Measurements from ENCODE around the gene VAT1.
"Not testable (repeated sequence)": the region's sequence is repeated elsewhere in the genome, so short reads cannot be mapped to it uniquely, and the experiment has no call there.

Gene VAT1

DNA sequence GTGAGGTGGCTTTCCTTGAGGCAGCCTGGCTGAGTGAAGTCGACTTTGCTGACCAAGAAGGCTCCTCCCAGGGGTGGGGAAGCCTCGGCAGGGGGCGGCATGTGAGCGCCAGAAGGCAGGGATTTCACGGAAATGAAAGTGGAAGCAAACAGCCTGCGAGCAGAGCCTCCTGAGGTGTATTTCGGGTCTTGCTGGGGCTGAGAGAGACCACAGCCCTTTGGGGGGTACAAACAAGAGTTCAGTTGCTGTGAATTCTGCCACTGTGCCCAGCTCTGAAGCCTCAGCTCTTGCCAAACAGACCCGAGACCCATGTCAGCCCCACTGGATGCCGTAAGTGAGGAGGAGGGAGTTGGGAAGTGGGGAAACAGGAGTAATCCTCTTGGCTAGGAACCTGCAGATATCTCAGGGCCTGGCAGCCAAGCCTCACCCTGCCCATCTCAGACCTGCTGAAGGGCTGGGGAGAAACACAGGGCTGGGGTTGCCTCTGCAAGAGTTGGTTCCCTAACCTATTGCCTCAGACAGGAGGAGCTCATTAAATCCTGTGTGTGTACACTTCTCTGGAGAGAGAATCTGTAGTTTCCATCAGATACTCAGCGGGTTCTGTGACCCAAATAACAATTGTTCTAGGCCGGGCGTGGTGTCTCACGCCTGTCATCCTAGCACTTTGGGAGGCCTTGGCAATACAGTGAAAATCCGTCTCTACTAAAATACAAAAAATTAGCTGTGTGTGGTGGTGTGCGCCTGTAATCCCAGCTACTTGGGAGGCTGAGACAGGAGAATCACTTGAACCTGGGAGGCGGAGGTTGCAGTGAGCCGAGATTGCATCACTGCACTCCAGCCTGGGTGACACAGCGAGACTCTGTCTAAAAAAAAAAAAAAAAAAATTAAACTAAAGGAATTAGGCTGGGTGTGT lies 15.3 kb downstream of the VAT1 start, which contains the start of gene IFI35:
Gene IFI35, plus strand, starts transcription at position 146 of the 913 bp plus-strand sequence. Its CDS starts 164 bp downstream, at position 310.
- DNase-seq (ENCODE audit: low spot score) = peak; percentile 87

- no peak for DNase-seq (ENCODE audit: low spot score)
Measured at GRCh38 chr17:43003542-43004172, 18.5 kb downstream of the VAT1 start.

GRCh38 chr17:43000894-43001293 lies 21.3 kb downstream of the VAT1 start:
- not testable (repeated sequence) for DNase-seq (ENCODE audit: low spot score)

DNA sequence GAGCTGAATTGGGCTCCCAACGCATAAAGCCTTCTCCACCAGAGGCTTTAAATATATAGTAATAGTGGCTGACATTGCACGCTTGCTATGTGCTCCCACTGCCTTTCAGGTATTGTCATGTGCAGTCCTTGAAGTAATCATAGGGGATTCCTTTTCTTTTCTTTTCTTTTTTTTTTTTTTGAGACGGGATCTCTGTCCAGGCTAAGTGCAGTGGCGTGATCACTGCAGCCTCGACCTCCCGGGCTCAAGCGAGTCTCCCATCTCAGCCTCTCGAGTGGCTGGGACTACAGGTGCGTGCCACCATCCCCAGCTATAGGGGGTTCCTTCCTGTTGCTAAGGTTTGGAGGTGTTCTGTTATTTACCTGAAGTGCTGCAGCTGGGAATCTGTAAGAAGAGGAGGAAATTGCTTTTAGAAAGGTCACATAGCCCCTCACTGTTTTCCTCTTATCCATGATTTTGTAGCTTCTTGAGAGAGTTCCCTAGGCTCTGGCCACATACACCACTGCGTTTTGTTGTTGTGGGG lies 23.1 kb downstream of the VAT1 start:
- no peak for DNase-seq (ENCODE audit: low spot score)

DNA sequence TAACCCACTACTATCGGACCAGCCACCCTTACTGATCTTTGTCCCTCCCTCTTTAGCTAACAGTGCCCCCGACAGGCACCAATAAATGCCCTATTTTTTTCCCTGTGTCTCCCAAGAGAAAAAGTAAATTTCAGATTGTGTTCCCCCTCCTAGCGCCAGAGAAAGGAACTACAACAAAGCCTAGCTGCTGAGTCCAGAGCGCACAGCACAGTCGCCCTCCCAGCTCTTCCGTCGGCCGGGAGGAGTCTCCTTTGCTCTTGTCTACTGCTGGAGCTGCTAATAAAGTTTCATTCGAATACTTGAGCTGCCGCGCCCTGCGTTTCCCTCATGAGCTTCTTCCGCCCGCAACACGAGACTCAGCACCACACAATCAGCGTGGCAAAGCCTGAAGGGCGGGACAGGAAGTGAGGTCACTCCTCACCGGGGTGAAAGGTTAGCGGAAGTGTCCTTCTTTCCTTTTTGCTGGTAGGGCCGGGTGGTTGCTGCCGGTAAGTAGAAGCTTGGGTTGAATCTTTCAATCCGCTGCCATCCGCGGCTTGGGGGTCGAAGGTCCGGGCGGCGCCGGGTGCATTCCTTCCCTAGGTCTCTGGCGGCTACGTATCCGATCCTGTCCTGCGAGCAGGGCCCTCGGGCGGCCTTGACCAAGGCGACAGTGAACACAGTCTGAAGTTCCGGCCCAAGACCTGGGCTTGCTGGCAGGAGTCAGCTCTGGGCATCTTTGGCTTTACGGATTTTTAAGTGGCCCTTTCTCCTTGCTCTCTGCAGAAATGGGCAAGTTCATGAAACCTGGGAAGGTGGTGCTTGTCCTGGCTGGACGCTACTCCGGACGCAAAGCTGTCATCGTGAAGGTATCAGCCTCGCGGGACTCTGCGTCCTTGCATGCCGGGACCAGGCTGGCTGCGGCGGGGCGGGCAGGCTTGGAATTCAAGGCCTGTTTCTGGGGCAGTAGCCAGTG lies 23.9 kb downstream of the VAT1 start, which contains the start of gene RPL27:
Gene RPL27, plus strand, starts transcription at position 436 of the 955 bp plus-strand sequence. Its CDS starts 332 bp downstream, at position 768.
- DNase-seq (ENCODE audit: low spot score) = peak; percentile 99

- no peak for DNase-seq (ENCODE audit: low spot score)
Measured at GRCh38 chr17:42997390-42997983, 24.7 kb downstream of the VAT1 start.

DNA sequence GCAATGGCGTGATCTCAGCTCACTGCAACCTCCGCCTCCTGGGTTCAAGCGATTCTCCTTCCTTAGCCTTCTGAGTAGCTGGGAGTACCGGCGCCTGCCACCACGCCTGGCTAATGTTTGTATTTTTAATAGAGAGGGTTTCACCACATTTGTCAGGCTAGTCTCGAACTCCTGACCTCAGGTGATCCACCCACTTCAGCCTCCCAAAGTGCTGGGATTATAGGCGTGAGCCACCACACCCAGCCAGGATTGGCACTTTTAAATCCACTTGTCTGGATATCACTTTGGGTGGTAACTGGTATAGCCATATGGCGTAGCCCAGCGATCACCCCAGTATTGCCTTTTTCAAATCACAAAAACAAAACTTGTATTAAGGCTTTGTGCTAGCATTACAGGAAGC lies 28.3 kb downstream of the VAT1 start:
- not testable (repeated sequence) for DNase-seq (ENCODE audit: low spot score)

DNA sequence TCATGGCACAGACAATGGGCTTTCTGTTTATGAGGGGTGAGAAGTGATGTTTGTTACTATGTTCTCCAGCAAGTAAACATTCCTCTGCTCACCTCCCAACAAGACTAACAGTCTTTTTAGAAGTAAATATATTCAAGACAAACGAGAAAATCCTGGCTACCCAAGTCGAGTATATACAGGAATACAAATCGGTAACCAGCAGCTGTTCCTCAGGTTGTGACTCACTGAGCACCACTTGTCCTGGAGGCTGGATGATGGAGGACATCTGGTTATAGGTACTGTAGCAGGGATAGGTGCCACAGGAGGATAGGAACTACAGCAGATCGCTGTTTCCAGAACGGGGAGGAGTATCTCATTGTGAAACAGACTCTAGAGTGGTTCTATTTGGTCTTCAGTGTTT lies 29.3 kb downstream of the VAT1 start:
- no peak for DNase-seq (ENCODE audit: low spot score)

- no peak for DNase-seq (ENCODE audit: low spot score)
Measured at GRCh38 chr17:42991471-42991870, 30.7 kb downstream of the VAT1 start.

DNA sequence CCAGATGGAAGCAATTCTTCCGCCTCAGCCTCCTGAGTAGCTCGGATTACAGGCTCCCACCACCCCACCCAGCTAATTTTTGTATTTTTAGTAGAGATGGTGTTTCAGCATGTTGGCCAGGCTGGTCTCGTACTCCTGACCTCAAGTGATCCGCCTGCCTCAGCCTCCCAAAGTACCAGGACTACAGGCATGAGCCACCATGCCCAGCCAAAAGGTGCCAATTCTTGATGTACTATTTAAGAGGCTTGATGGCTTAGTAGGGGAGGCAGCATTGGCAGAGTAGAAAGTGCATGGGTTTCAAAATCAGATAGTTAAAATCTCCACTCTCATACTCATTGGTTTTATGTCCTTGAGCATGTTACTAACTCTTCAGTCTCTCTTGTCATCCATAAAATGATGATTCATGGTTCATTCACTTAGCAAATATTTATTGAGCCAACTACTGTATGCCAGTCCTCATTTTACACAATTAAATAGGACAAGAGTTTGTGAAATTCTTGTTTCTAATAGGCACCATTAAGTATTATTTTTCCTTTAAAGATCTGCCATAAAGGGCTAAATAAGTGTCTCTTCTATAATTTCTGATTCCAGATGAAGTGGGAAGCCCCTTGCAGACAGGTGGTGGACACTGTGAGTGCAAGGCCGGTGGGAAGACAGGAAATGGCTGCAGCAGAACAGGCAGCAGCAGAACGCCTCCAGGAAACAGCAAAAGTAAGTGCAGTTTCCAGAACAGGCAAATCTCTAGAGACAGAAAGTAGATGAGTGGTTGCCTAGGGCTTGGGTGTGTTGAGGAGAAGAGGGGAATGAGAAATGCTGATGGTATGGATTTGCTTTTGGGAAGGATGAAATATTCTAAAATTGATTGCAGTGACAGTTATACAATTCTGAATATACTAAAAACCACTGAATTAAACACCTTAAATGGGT lies 32.2 kb downstream of the VAT1 start:
- DNase-seq (ENCODE audit: low spot score) = no peak

DNA sequence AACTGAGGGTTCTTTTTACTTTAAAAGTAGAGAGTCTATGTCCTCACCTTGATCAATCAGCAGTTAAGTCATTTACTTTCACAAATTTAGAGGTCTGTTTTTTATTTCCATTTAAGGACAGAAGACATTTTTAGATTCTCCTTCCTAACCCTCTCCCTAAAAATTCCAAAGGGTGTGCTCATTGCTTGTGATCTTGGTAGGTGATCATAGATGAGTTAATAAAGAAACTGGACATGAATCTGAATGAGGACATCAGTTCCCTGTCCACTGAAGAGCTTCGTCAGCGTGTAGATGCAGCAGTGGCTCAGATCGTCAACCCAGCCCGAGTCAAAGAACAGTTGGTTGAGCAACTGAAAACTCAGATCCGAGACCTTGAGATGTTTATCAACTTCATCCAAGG lies 33.0 kb downstream of the VAT1 start:
- DNase-seq (ENCODE audit: low spot score) = no peak

DNA sequence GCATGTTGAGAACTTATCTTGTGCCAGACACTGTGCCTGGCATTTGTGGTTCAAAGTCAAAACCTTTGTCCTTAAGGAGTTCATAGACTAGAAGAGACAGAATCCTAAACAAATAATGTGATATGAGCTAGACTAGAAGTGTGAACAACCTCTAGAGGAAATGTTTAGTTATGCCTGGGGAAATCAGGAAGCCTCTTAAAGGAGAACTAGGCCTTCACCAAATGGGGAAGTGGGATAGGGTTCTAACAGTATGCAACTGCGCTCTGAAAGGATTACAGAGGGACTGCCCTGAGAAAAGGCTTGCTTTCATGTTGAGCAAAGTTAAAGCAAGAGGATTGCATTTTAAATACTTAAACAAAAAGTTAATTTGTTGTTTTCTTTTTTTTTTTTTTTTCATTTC lies 37.0 kb downstream of the VAT1 start:
- DNase-seq (ENCODE audit: low spot score) = no peak

DNA sequence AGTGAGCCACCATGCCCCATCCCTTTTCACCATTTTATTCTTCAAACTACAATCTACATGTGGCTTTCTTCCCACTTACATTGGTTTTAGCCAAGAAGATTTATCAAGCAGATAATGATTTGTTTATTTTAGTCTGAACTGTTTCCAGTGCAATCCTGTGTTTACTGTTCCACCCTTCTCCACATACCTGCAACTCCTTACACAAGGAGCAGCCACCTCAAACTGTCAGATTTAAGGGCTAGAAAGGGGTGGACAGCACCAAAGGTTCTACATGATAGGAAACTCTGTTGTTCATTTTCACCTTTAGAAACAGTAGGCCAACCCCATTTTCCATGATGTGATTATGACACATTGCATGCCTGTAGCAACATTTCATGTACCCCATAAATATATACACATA lies 39.9 kb downstream of the VAT1 start:
- no peak for DNase-seq (ENCODE audit: low spot score)

DNA sequence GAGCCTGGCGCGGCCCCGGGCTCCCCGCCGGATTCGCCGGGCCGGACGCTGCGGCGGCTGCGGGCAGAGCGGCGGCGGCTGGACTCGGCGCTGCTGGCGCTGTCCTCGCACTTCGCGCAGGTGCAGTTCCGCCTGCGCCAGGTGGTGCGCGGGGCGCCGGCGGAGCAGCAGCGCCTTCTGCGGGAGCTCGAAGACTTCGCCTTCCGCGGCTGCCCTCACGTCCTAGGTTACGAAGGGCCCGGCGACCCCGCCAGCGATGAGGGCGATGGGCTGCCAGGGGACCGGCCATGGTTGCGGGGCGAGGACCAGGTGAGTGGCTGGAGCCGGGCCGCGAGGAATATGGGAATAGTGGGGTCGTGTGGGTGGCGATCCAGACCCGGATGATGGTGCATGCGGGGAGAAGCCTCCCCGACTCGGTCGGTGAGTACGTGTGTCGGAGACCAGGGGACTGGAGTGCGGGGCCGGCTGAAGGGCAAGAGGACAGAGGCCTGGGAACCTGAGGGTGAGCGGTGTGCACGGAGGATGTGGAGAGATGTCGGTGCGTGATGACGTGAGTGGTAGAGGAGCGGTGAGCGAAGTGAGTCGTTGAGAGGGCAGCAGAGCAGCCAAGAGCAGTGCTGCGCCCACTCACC lies 41.3 kb downstream of the VAT1 start:
- DNase-seq (ENCODE audit: low spot score) = peak; percentile 26

DNA sequence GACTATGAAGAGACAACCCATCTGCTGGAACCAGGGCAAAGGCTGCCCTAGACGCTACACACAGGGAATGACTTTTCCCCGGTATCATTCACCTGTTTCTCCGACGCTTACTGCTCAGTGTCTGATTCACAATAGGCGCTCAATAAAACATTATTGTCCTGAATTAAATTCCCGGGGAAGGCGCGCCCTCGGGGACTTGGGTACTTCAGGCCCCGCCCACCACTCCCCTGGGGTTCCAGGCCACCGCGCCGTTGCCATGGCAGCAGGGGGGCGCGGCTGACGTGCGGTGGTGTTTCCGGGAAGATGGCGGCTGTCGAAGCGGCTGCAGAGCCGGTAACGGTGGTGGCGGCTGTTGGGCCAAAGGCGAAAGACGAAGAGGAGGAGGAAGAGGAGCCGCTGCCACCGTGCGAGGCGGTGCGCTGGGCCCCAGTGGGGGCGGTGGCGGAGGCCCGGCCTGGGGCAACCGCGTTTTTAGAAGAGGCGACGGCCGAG lies 41.9 kb downstream of the VAT1 start, which contains the start of gene RUNDC1:
Gene RUNDC1, plus strand, starts transcription at position 292 of the 492 bp plus-strand sequence. Its CDS starts 12 bp downstream, at position 304.
- DNase-seq (ENCODE audit: low spot score) = peak; percentile 89

- DNase-seq (ENCODE audit: low spot score) = no peak
Measured at GRCh38 chr17:42979511-42980273, 42.5 kb downstream of the VAT1 start, which contains the start of gene PTGES3L. TSS of gene PTGES3L (minus strand) at chr17:42980080. CDS start at chr17:42980053, 27 bp downstream.

GRCh38 chr17:42975701-42976100 lies 46.5 kb downstream of the VAT1 start:
- not testable (repeated sequence) for DNase-seq (ENCODE audit: low spot score)

DNA sequence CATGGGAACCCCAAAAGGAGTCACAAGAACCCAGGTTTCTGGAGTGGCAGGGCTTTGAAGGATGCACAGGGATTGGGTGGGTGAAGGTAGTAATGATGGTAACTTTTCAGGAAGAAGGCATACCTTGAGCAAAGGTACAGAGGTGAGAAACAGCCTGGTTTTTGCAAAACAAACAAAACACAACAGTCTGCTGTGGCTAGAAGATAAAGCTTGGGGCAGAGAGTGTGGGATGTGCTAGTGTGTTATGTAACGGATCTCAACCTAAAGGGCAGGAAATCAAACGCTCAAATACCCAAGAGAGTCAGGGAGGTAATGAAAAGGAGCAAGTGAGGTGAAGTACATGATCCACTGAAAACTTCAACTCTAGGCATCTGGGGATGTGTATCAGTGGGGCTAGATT lies 46.9 kb downstream of the VAT1 start:
- DNase-seq (ENCODE audit: low spot score) = no peak
